Subcutaneous adipose tissue (tissue), 4 donors: Measurements from ENCODE around the gene NPY5R. TPM values are rescaled to one million over a fixed set of nuclear protein-coding genes. Genes with fewer than 3 reads are reported as not detected.

Experiments used
- total RNA-seq, 4 donors: library from RNA; depleted of rRNA; stranded (reverse); fragments of >200 nt; gene quantifications; one replicate each; pipeline ENCODE4 v1.1.0, GENCODE V29; 2016
- TF ChIP-seq, protein P1 (sequence below): fragments of 450-650 bp; IDR thresholded peaks from one replicate; pipeline ENCODE4 v1.5.1; 2016; ENCODE audit warnings: low read depth, mild to moderate bottlenecking, control low read depth, antibody characterized with exemption, moderate library complexity

Gene NPY5R
- total RNA-seq, 4 donors from 2014 or later, result 3.6 to 11.0 (median 8.9) TPM

- TF ChIP-seq, protein P1, sequence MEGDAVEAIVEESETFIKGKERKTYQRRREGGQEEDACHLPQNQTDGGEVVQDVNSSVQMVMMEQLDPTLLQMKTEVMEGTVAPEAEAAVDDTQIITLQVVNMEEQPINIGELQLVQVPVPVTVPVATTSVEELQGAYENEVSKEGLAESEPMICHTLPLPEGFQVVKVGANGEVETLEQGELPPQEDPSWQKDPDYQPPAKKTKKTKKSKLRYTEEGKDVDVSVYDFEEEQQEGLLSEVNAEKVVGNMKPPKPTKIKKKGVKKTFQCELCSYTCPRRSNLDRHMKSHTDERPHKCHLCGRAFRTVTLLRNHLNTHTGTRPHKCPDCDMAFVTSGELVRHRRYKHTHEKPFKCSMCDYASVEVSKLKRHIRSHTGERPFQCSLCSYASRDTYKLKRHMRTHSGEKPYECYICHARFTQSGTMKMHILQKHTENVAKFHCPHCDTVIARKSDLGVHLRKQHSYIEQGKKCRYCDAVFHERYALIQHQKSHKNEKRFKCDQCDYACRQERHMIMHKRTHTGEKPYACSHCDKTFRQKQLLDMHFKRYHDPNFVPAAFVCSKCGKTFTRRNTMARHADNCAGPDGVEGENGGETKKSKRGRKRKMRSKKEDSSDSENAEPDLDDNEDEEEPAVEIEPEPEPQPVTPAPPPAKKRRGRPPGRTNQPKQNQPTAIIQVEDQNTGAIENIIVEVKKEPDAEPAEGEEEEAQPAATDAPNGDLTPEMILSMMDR, result no peak
These were observed 11.9 kb upstream of the NPY5R start for GRCh38 chr4:163331629-163332376.

- TF ChIP-seq, protein P1, result no peak
These were observed 10.9 kb upstream of the NPY5R start, which contains the start of gene NPY1R for GRCh38 chr4:163332526-163333406. Gene NPY1R (minus strand): TSS chr4:163332596. CDS start chr4:163326554, 6,042 bp downstream.

GRCh38 chr4:163335384-163335783, 8.3 kb upstream of the NPY5R start:
- TF ChIP-seq, protein P1, result no peak

DNA sequence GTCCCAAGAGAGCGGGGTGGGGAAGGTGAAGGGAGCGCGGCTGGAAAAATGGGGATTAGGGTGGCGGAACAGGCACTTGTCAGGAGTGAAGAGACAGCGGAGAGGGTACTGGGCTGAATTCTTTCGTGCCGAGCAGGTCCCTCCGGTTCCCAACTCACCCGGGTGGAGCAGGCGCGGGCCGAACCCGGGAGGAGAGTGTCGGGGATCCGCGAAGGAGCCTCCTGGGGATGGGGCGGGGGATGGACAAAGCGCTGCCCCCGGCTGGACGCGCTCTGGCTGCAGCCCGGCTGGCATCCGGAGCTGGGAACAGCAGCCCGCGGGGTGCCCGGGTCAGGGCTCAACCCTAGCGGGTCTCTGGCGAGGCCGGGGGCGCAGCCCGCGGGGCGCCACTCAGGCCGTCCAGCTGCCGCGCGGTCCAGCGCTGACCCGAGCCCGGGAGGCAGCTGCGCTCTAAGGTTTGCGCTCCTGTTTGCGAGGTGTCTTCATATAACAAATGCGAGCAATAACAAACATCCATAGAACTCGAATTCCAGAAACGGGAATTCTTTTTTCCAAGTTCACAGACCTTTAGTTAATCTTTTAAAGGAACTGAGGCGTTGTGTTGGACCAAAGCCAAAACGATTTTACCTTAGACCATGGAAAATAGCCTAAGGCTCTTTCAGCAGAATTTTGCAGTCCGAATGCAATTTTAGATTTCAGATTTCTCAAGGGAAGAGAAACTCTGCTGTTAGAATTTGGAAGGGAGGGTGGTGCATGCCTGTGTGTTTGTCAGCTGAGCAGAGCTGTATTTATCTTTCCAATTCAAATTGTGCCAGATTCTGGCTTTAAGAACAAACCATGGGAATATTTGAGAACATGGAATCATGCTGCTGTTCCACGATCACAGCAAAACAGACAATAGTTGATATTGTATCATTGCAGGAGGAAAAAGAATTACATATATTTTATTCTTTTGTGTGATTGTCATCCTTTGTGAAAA, 744 bp downstream of the NPY5R start:
- TF ChIP-seq, protein P1, result no peak

GRCh38 chr4:163350672-163351071, 7.0 kb downstream of the NPY5R start:
- TF ChIP-seq, protein P1, result no peak

GRCh38 chr4:163353054-163353453, 9.4 kb downstream of the NPY5R start:
- TF ChIP-seq, protein P1, result no peak
